Spleen (tissue), 7 donors: ENCODE results near the gene SLC8A1.

Experiments used
- POLR2AphosphoS5 ChIP-seq, 3 donors: sonication (generic); formaldehyde crosslinking; IDR thresholded peaks; one replicate each; pipeline ENCODE4 v1.5.1; 2017; ENCODE audit warnings: antibody characterized with exemption in 3 of 3
- TF ChIP-seq, protein P1 (sequence below), 11 experiments: fragments of 200-600 bp in 7 of 11; fragments of 450-650 bp in 4 of 11; sonication (generic) in 4 of 11; IDR thresholded peaks in 8 of 11; conservative IDR thresholded peaks in 3 of 11; 1 replicate in 7 of 11; 2 replicates in 4 of 11; pipeline versions ENCODE4 v1.4.0 to v1.8.0; 2016 to 2021; ENCODE audit warnings: antibody characterized with exemption in 11 of 11, inconsistent platforms in 4 of 11, mild to moderate bottlenecking in 1 of 11
- donor health status: DM: no; HTN: no; CAD: no; lungs with moderate emphysema.
- donor health status: DM: no; HTN: no; CAD: no.
- donor health status: DM: no; HTN: no; CAD: no.

DNA sequence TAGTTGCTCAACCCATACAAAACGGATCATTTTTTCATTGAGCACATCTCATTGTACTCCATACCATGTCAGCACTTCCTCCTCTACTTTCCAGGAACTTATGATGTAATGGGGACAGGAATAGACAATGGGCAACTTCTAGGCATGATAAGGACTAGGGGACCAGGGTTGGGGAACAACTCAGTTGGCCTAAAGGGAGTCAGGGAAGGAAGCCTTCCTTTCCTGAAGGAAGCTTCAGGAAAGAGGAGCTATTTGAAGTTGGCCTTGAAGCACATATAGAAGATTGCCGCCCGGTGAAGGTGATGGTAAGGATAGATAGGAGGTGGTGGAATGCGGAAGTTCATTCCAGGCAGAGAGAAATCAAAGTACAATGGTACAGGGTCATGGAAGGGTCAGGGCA is 283.9 kb downstream of the SLC8A1 start:
- TF ChIP-seq, protein P1, sequence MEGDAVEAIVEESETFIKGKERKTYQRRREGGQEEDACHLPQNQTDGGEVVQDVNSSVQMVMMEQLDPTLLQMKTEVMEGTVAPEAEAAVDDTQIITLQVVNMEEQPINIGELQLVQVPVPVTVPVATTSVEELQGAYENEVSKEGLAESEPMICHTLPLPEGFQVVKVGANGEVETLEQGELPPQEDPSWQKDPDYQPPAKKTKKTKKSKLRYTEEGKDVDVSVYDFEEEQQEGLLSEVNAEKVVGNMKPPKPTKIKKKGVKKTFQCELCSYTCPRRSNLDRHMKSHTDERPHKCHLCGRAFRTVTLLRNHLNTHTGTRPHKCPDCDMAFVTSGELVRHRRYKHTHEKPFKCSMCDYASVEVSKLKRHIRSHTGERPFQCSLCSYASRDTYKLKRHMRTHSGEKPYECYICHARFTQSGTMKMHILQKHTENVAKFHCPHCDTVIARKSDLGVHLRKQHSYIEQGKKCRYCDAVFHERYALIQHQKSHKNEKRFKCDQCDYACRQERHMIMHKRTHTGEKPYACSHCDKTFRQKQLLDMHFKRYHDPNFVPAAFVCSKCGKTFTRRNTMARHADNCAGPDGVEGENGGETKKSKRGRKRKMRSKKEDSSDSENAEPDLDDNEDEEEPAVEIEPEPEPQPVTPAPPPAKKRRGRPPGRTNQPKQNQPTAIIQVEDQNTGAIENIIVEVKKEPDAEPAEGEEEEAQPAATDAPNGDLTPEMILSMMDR (IDR thresholded peaks at IDR 0.05 in 8 of 11, conservative IDR thresholded peaks at IDR 0.05 in 3 of 11) = no peak
- no peak for TF ChIP-seq POLR2AphosphoS5 (IDR thresholded peaks at IDR 0.05)
